HG03060 (cell line): ENCODE data around the gene OR6K2.
"Not testable (repeated sequence)": the region's sequence is repeated elsewhere in the genome, so short reads cannot be mapped to it uniquely, and the experiment has no call there.

Source experiments
- ATAC-seq: cut with Tn5 transposase; IDR thresholded peaks from one replicate; pipeline ENCODE4 v1.9.1; 2021; ENCODE audit warnings: low read depth, moderate number of reproducible peaks; ENCODE audit not compliant: unreplicated experiment

The OR6K2 gene

GRCh38 chr1:158700552-158700951 lies at the start of gene OR6K2:
TSS of gene OR6K2 (minus strand) at chr1:158700652. CDS start at chr1:158700652, 0 bp downstream.
- no peak for ATAC-seq

- no peak for ATAC-seq
Observed at GRCh38 chr1:158735848-158736247, 35.4 kb upstream of the OR6K2 start.

GRCh38 chr1:158732524-158732923 lies 32.1 kb upstream of the OR6K2 start:
- ATAC-seq, result no peak

GRCh38 chr1:158731707-158732106 lies 31.3 kb upstream of the OR6K2 start:
- no peak for ATAC-seq

GRCh38 chr1:158730453-158730852 lies 30.0 kb upstream of the OR6K2 start:
- ATAC-seq, result no peak

- ATAC-seq, result no peak
Observed at GRCh38 chr1:158728510-158729225, 28.2 kb upstream of the OR6K2 start.

- no peak for ATAC-seq
Observed at GRCh38 chr1:158724442-158724841, 24.0 kb upstream of the OR6K2 start.

GRCh38 chr1:158720620-158721019 lies 20.2 kb upstream of the OR6K2 start, which contains the start of gene OR6K3:
TSS of gene OR6K3 (minus strand) at chr1:158720720. CDS start at chr1:158718115, 2,605 bp downstream.
- ATAC-seq, result no peak

GRCh38 chr1:158719664-158720063 lies 19.2 kb upstream of the OR6K2 start:
- no peak for ATAC-seq

GRCh38 chr1:158717344-158717743 lies 16.9 kb upstream of the OR6K2 start:
- no peak for ATAC-seq

GRCh38 chr1:158716335-158716734 lies 15.9 kb upstream of the OR6K2 start:
- no peak for ATAC-seq

GRCh38 chr1:158714754-158715153 lies 14.3 kb upstream of the OR6K2 start:
- ATAC-seq, result no peak

- ATAC-seq, result no peak
Observed at GRCh38 chr1:158711098-158711497, 10.6 kb upstream of the OR6K2 start.

- no peak for ATAC-seq
Observed at GRCh38 chr1:158706096-158706495, 5.6 kb upstream of the OR6K2 start.

- ATAC-seq, result no peak
Observed at GRCh38 chr1:158694596-158694995, 5.9 kb downstream of the OR6K2 start.

GRCh38 chr1:158692356-158692755 lies 8.1 kb downstream of the OR6K2 start:
- no peak for ATAC-seq

- ATAC-seq, result no peak
Observed at GRCh38 chr1:158691907-158692306, 8.5 kb downstream of the OR6K2 start.

GRCh38 chr1:158691149-158691548 lies 9.3 kb downstream of the OR6K2 start:
- not testable (repeated sequence) for ATAC-seq

GRCh38 chr1:158689875-158690274 lies 10.6 kb downstream of the OR6K2 start:
- ATAC-seq, result no peak

GRCh38 chr1:158689110-158689509 lies 11.3 kb downstream of the OR6K2 start:
- no peak for ATAC-seq

- not testable (repeated sequence) for ATAC-seq
Observed at GRCh38 chr1:158688343-158688742, 12.1 kb downstream of the OR6K2 start.

- no peak for ATAC-seq
Observed at GRCh38 chr1:158687037-158687436, 13.4 kb downstream of the OR6K2 start.
